Thoracic aorta (tissue), 2 donors: ENCODE measurements around the gene SLC9C2. TPM values are rescaled to one million over a fixed set of nuclear protein-coding genes. Genes with fewer than 3 reads are reported as not detected.
"Not testable (repeated sequence)": the region's sequence is repeated elsewhere in the genome, so short reads cannot be mapped to it uniquely, and the experiment has no call there.

Source experiments
- ATAC-seq: fragments of 150-250 bp; one replicate; pipeline ENCODE4 v1.8.0; 2017; ENCODE audit warnings: low read depth; ENCODE audit not compliant: insufficient number of reproducible peaks, low FRiP score
- DNase-seq: peaks from one replicate; pipeline ENCODE4 v3.0.0-alpha.2; 2020; ENCODE audit warnings: low spot score
- H3K27ac ChIP-seq, 2 donors: fragments of 200-600 bp; sonication (generic); 1 replicate in 1 of 2; 2 replicates in 1 of 2; pipeline ENCODE4 v1.5.1; 2016; ENCODE audit warnings: mild to moderate bottlenecking in 2 of 2, moderate library complexity in 2 of 2
- H3K27me3 ChIP-seq: fragments of 200-600 bp; sonication (generic); replicated peaks from 2 replicates; pipeline ENCODE4 v1.6.0; 2016; ENCODE audit warnings: mild to moderate bottlenecking; ENCODE audit not compliant: insufficient read depth
- H3K36me3 ChIP-seq: fragments of 200-600 bp; sonication (generic); one replicate; pipeline ENCODE4 v1.5.1; 2016
- H3K4me1 ChIP-seq, 2 donors: fragments of 200-600 bp; sonication (generic); 1 replicate in 1 of 2; 2 replicates in 1 of 2; pipeline versions ENCODE4 v1.5.1 to v1.6.0; 2016; ENCODE audit warnings: low read depth in 2 of 2, mild to moderate bottlenecking in 1 of 2; ENCODE audit not compliant: control insufficient read depth in 1 of 2
- H3K4me3 ChIP-seq: fragments of 200-600 bp; sonication (generic); 2 replicates; pipeline ENCODE4 v1.5.1; 2016; ENCODE audit warnings: mild to moderate bottlenecking
- H3K9me3 ChIP-seq: fragments of 200-600 bp; sonication (generic); 2 replicates; pipeline ENCODE4 v1.5.1; 2016
- total RNA-seq, 2 donors: library from RNA; depleted of rRNA; stranded (reverse); fragments of >200 nt; gene quantifications; one replicate each; pipeline versions ENCODE4 v1.1.0 to v1.2.3, GENCODE V29; 2016
- TF ChIP-seq, protein P1 (sequence below): fragments of 200-600 bp; sonication (generic); IDR thresholded peaks from one replicate; pipeline ENCODE4 v1.5.1; 2019; ENCODE audit warnings: antibody characterized with exemption

SLC9C2 gene, protein sequence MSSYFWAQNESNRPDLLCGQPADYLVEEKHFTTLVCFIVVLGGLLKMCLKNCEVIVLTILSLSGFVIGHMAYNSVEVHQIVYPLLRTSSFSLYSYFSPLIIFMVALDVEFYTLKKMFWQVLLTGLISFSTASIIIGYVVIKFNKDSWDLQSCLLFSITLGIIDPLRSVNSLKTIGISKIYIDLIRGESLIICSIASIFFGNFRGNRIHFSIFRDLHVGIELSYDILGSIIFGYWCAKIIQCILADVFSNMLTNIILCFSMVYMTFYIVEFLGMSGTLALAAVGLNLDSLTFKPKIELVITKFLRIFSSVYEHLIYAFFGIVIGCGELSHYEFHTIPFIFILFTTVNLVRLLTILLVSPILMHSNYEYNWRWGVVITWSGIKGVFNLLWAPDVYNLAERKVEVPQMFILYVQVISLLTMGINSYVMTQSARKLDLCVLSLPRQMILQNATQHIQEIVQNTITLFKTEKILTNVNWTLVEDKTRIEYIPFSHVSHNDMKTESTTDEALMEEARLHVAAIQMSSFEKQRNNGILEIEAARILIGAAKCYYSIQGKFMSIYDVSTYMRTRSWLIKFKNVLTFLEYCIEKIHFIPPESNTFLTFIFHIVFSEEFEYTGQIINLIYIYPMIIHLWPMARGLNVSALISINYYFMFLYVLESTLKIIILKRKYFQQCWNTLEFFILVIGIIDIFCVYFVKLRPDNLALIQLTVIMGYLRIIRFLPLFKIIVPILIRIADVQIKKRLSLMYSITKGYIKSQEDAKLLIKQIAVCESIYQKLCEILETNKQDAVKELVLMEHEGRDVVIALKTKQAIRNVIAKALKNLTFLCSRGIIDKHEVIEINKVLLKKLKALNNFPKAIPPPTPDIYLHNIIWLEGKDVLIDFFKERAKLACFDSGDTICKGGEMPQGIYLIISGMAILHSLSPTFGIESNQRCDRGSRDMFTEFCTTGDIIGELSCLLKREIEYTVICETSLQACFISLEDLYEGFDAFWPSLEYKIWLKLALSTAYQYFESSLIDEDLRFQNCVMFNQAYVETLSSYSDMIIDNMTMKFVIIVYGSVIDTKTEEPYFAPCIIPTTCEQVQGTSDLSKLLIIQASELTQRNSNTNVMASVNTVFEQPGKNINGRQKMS
- not detected for total RNA-seq

DNA sequence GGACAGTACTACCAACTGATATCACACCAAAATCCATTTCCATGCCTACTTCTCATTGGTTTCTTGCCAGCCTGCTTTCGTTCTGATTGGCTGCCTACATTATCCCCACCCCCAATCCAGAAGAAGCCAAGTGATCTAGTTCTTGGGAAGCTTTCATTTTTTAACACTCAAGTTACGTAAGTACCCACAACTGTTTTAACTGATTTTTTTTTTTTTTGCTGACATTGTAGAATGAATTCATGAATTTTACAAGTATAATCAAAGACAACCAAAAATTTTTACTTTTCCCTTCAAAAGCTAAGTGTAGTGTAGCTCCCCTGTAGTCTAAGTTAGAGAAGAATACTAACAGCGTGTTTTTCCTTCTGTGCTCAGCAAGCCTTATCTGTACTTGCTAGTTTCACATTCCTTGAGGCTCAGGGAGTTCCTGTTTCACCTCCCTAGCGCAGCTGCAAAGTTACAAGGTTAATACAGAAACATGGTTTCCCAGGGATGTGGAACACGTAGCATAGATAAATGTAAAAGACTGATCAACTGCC lies at the start of gene SLC9C2:
Gene SLC9C2, minus strand, starts transcription at position 17 of the 536 bp plus-strand sequence. CDS start 1,296 bp downstream, outside the sequence.
- peak within 1 kb of the TSS; percentile 66 for H3K4me3 ChIP-seq
- no peak for ATAC-seq
- no peaks in the 10 kb centered on the region for H3K4me1 ChIP-seq
- TF ChIP-seq, protein P1, sequence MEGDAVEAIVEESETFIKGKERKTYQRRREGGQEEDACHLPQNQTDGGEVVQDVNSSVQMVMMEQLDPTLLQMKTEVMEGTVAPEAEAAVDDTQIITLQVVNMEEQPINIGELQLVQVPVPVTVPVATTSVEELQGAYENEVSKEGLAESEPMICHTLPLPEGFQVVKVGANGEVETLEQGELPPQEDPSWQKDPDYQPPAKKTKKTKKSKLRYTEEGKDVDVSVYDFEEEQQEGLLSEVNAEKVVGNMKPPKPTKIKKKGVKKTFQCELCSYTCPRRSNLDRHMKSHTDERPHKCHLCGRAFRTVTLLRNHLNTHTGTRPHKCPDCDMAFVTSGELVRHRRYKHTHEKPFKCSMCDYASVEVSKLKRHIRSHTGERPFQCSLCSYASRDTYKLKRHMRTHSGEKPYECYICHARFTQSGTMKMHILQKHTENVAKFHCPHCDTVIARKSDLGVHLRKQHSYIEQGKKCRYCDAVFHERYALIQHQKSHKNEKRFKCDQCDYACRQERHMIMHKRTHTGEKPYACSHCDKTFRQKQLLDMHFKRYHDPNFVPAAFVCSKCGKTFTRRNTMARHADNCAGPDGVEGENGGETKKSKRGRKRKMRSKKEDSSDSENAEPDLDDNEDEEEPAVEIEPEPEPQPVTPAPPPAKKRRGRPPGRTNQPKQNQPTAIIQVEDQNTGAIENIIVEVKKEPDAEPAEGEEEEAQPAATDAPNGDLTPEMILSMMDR: no peak
- no peak for DNase-seq
- H3K36me3 ChIP-seq: no peaks in the 10 kb centered on the region
- no peaks in the 10 kb centered on the region for H3K9me3 ChIP-seq
- no peaks in the 10 kb centered on the region for H3K27me3 ChIP-seq
- H3K27ac ChIP-seq: no peak within 1 kb of the TSS

GRCh38 chr1:173648880-173649605 lies 46.2 kb upstream of the SLC9C2 start:
- H3K4me1 ChIP-seq: no peaks in the 10 kb centered on the region
- TF ChIP-seq, protein P1: no peak
- H3K9me3 ChIP-seq: no peaks in the 10 kb centered on the region
- no peaks in the 10 kb centered on the region for H3K27me3 ChIP-seq
- no peak overlapping the region for H3K27ac ChIP-seq
- no peaks in the 10 kb centered on the region for H3K36me3 ChIP-seq
- ATAC-seq: no peak
- no peak overlapping the region for H3K4me3 ChIP-seq
- DNase-seq: no peak

GRCh38 chr1:173646656-173647055 lies 43.8 kb upstream of the SLC9C2 start:
- ATAC-seq: no peak
- Histone ChIP-seq H3K9me3 (no peaks in the 10 kb centered on the region), H3K27me3 (no peaks in the 10 kb centered on the region), H3K4me3 (no peak overlapping the region), H3K27ac (no peak overlapping the region), H3K36me3 (no peaks in the 10 kb centered on the region), H3K4me1 (no peaks in the 10 kb centered on the region)
- no peak for DNase-seq
- TF ChIP-seq, protein P1: no peak

GRCh38 chr1:173642450-173643139 lies 39.7 kb upstream of the SLC9C2 start:
- not testable (repeated sequence) for DNase-seq, H3K4me3 ChIP-seq, H3K9me3 ChIP-seq, H3K27ac ChIP-seq, ATAC-seq, H3K36me3 ChIP-seq, H3K4me1 ChIP-seq, H3K27me3 ChIP-seq

- H3K4me1 ChIP-seq: no peaks in the 10 kb centered on the region
- H3K9me3 ChIP-seq: peaks cover 4% of the 10 kb centered on the region
- H3K27ac ChIP-seq: no peak overlapping the region
- no peak for DNase-seq
- no peaks in the 10 kb centered on the region for H3K27me3 ChIP-seq
- TF ChIP-seq, protein P1: no peak
- no peaks in the 10 kb centered on the region for H3K36me3 ChIP-seq
- no peak for ATAC-seq
- H3K4me3 ChIP-seq: no peak overlapping the region
Measured at GRCh38 chr1:173639102-173639501, 36.2 kb upstream of the SLC9C2 start.
